Spleen (tissue), 11 donors: ENCODE measurements around the gene GDF15. TPM values are rescaled to one million over a fixed set of nuclear protein-coding genes. Genes with fewer than 3 reads are reported as not detected.

ENCODE experiments used
- DNase-seq: peaks from one replicate; pipeline ENCODE4 v3.0.0-alpha.2; 2020
- H3K27ac ChIP-seq, 8 donors: fragments of 200-600 bp; sonication (generic) in 7 of 8; 1 replicate in 4 of 8; 2 replicates in 4 of 8; pipeline versions ENCODE4 v1.5.0 to v1.8.0; 2016 to 2021; ENCODE audit warnings: inconsistent platforms in 4 of 8, mild to moderate bottlenecking in 4 of 8, moderate library complexity in 1 of 8
- H3K27me3 ChIP-seq, 7 donors: fragments of 200-600 bp; sonication (generic) in 6 of 7; replicated peaks in 1 of 7; 1 replicate in 4 of 7; 2 replicates in 3 of 7; pipeline versions ENCODE4 v1.5.0 to v1.8.0; 2016 to 2021; ENCODE audit warnings: inconsistent platforms in 3 of 7, mild to moderate bottlenecking in 1 of 7
- H3K36me3 ChIP-seq, 6 donors: fragments of 200-600 bp; sonication (generic) in 5 of 6; 1 replicate in 4 of 6; 2 replicates in 2 of 6; pipeline versions ENCODE4 v1.5.0 to v1.8.0; 2016 to 2021; ENCODE audit warnings: inconsistent platforms in 2 of 6
- H3K4me1 ChIP-seq, 6 donors: fragments of 200-600 bp; sonication (generic) in 5 of 6; 1 replicate in 3 of 6; 2 replicates in 3 of 6; pipeline versions ENCODE4 v1.5.0 to v1.8.0; 2016 to 2021; ENCODE audit warnings: inconsistent platforms in 3 of 6
- H3K4me3 ChIP-seq, 8 donors: fragments of 200-600 bp; sonication (generic) in 7 of 8; 1 replicate in 4 of 8; 2 replicates in 4 of 8; pipeline versions ENCODE4 v1.5.0 to v1.8.0; 2016 to 2021; ENCODE audit warnings: inconsistent platforms in 4 of 8, mild to moderate bottlenecking in 4 of 8, moderate library complexity in 2 of 8
- H3K9me3 ChIP-seq, 8 donors: fragments of 200-600 bp; sonication (generic) in 7 of 8; 1 replicate in 4 of 8; 2 replicates in 4 of 8; pipeline versions ENCODE4 v1.5.0 to v1.8.0; 2016 to 2021; ENCODE audit warnings: inconsistent platforms in 4 of 8
- CTCF ChIP-seq, 11 experiments: fragments of 200-600 bp in 7 of 11; fragments of 450-650 bp in 4 of 11; sonication (generic) in 4 of 11; IDR thresholded peaks in 8 of 11; conservative IDR thresholded peaks in 3 of 11; 1 replicate in 7 of 11; 2 replicates in 4 of 11; pipeline versions ENCODE4 v1.4.0 to v1.8.0; 2016 to 2021; ENCODE audit warnings: antibody characterized with exemption in 11 of 11, inconsistent platforms in 4 of 11, mild to moderate bottlenecking in 1 of 11
- POLR2AphosphoS5 ChIP-seq, 3 donors: sonication (generic); formaldehyde crosslinking; IDR thresholded peaks; one replicate each; pipeline ENCODE4 v1.5.1; 2017; ENCODE audit warnings: antibody characterized with exemption in 3 of 3
- WGBS, 5 donors: extraction: QIAGEN DNeasy Blood & Tissue Kit in 3 of 5; methylation state at CpG; one replicate each; pipeline versions ENCODE4 v1.1.5 to v1.1.7; 2013 to 2018; 5-methylcytosine and 5-hydroxymethylcytosine counted together
- intact Hi-C: fragments of 100-400 bp; cut with DNase I; formaldehyde crosslinking; loops from one replicate; pipeline ENCODE4 v1.15.0; 2023; ENCODE audit warnings: low total_unique reads
- microRNA-seq, 3 donors: library from miRNA; unstranded; fragments of <30 nt; microRNA quantifications; one replicate each; pipeline versions ENCODE4 to v1.1.0, GENCODE V29; 2019 to 2020
- polyA plus RNA-seq, 3 donors: library from polyadenylated mRNA; stranded (reverse); fragments of 200-250 nt; gene quantifications; one replicate each; pipeline ENCODE4 v1.2.1, GENCODE V29; 2013
- small RNA-seq, 4 donors: library from RNA; depleted of rRNA; stranded (forward); fragments of <200 nt; gene quantifications; one replicate each; pipeline ENCODE3, GENCODE V24; 2016
- total RNA-seq, 7 donors: library from RNA; depleted of rRNA in 3 of 7; stranded (reverse); fragments of >200 nt in 3 of 7; fragmentation: NEBNext Ultra II Directional in 4 of 7; extraction: Animal tissue kit (Norgen Biotek cat#: 25700) in 4 of 7; gene quantifications; one replicate each; pipeline versions ENCODE4 v1.1.0 to v1.2.1, GENCODE V29; 2016 to 2021
- donor health status: healthy with polysubstance abuse.
- donor health status: DM: no; HTN: no; CAD: no; lungs with moderate emphysema.
- donor health status: DM: no; HTN: no; CAD: no.
- donor health status: Bipolar disorder and iron deficiency.
- donor health status: healthy.
- donor health status: DM: no; HTN: no; CAD: no.
- donor health status: DM: yes; HTN: yes; CAD: no.

The GDF15 gene
- total and polyA plus RNA-seq, 10 donors: 0.77 to 34.3 (median 4.3) TPM

- peaks cover 0 to 24% (median 9%) of the 10 kb centered on the region in 6 donors for H3K36me3 ChIP-seq
- intact Hi-C loops: no loop called here
- H3K4me3 ChIP-seq: peak overlapping the region; percentile 51 to 87 (median 62)
- DNase-seq: peak; percentile 84
- TF ChIP-seq CTCF (IDR thresholded peaks at IDR 0.05 in 8 of 11, conservative IDR thresholded peaks at IDR 0.05 in 3 of 11) (no peak), POLR2AphosphoS5 (IDR thresholded peaks at IDR 0.05) (peak; percentile 24 to 74 (median 62))
- 42 to 65% (median 59%) methylated on average over 23 to 24 of the region's 24 CpGs for WGBS, 5 donors
- H3K9me3 ChIP-seq: no peaks in the 10 kb centered on the region
- H3K27me3 ChIP-seq: peaks cover 0 to 29% (median 0%) of the 10 kb centered on the region in 7 donors
- H3K4me1 ChIP-seq: peaks cover 22 to 71% (median 47%) of the 10 kb centered on the region in 6 donors
- H3K27ac ChIP-seq: peak overlapping the region; percentile 53 to 88 (median 82)
Observed at GRCh38 chr19:18438331-18439024, 52.5 kb downstream of the GDF15 start.

Small RNAs within 50 kb of the gene (microRNA-seq; reads per million reads assigned to microRNA genes)
- 0 reads per million in 3 donors for gene MIR3189

Small RNAs within 50 kb of the gene (small RNA-seq; reads per million reads assigned to genes)
- gene MIR3189: 0 reads per million in 4 donors

Other genes with a start within 250 kb of the GDF15 start
- gene PIK3R2, start 233.0 kb upstream of the GDF15 start, total RNA-seq: 10 to 100 TPM in 6 of 7 donors, 1 to 10 TPM in 1; 6.6 to 22.7 (median 16.3) TPM
- 1 to 10 TPM; 4.2 to 5.1 (median 4.9) TPM for gene PIK3R2, start 233.0 kb upstream of the GDF15 start, polyA plus RNA-seq
- gene IFI30, start 212.3 kb upstream of the GDF15 start, total RNA-seq: 100 to 1,000 TPM; 206 to 475 (median 330) TPM
- gene IFI30, start 212.3 kb upstream of the GDF15 start, polyA plus RNA-seq: 100 to 1,000 TPM; 234 to 299 (median 274) TPM
- gene MPV17L2, start 192.9 kb upstream of the GDF15 start, total RNA-seq: 10 to 100 TPM in 3 of 7 donors, 1 to 10 TPM in 4; 7.8 to 14.1 (median 9.9) TPM
- gene MPV17L2, start 192.9 kb upstream of the GDF15 start, polyA plus RNA-seq: 10 to 100 TPM; 12.1 to 15.4 (median 12.3) TPM
- gene RAB3A, start 182.1 kb upstream of the GDF15 start, total RNA-seq: 1 to 10 TPM; 1.4 to 6.6 (median 3.3) TPM
- 1 to 10 TPM in 2 of 3 donors, under 1 TPM in 1; 0.72 to 1.7 (median 1.3) TPM for gene RAB3A, start 182.1 kb upstream of the GDF15 start, polyA plus RNA-seq
- gene PDE4C, start 159.7 kb upstream of the GDF15 start, total RNA-seq: 1 to 10 TPM in 6 of 7 donors, under 1 TPM in 1; 0.60 to 7.6 (median 3.3) TPM
- gene PDE4C, start 159.7 kb upstream of the GDF15 start, polyA plus RNA-seq: 1 to 10 TPM in 1 of 3 donors, under 1 TPM in 2; 0.07 to 1.2 (median 0.61) TPM
- gene IQCN, start 111.7 kb upstream of the GDF15 start, total RNA-seq: 10 to 100 TPM in 3 of 7 donors, 1 to 10 TPM in 4; 4.7 to 17.1 (median 8.6) TPM
- 10 to 100 TPM in 1 of 3 donors, 1 to 10 TPM in 2; 1.4 to 15.6 (median 7.8) TPM for gene IQCN, start 111.7 kb upstream of the GDF15 start, polyA plus RNA-seq
- 100 to 1,000 TPM; 119 to 232 (median 159) TPM for gene JUND, start 104.5 kb upstream of the GDF15 start, total RNA-seq
- 10 to 100 TPM; 47.5 to 86.5 (median 75.6) TPM for gene JUND, start 104.5 kb upstream of the GDF15 start, polyA plus RNA-seq
- 10 to 100 TPM; 55.8 to 86.5 (median 65.1) TPM for gene LSM4, start 63.1 kb upstream of the GDF15 start, total RNA-seq
- gene LSM4, start 63.1 kb upstream of the GDF15 start, polyA plus RNA-seq: 100 to 1,000 TPM in 2 of 3 donors, 10 to 100 TPM in 1; 91.6 to 192 (median 151) TPM
- gene PGPEP1, start 45.6 kb upstream of the GDF15 start, total RNA-seq: 10 to 100 TPM; 20.2 to 65.6 (median 45.1) TPM
- gene PGPEP1, start 45.6 kb upstream of the GDF15 start, polyA plus RNA-seq: 10 to 100 TPM in 1 of 3 donors, 1 to 10 TPM in 2; 9.3 to 17.3 (median 9.6) TPM
- gene LRRC25, start 11.5 kb downstream of the GDF15 start, total RNA-seq: 100 to 1,000 TPM in 3 of 7 donors, 10 to 100 TPM in 4; 82.2 to 164 (median 90.5) TPM
- 10 to 100 TPM; 14.6 to 32.2 (median 16.0) TPM for gene LRRC25, start 11.5 kb downstream of the GDF15 start, polyA plus RNA-seq
- gene SSBP4, start 33.2 kb downstream of the GDF15 start, total RNA-seq: 100 to 1,000 TPM in 1 of 7 donors, 10 to 100 TPM in 6; 56.3 to 103 (median 82.4) TPM
- gene SSBP4, start 33.2 kb downstream of the GDF15 start, polyA plus RNA-seq: 100 to 1,000 TPM in 1 of 3 donors, 10 to 100 TPM in 2; 80.6 to 143 (median 94.9) TPM
- gene ISYNA1, start 52.0 kb downstream of the GDF15 start, total RNA-seq: 10 to 100 TPM; 37.5 to 82.3 (median 44.4) TPM
- 10 to 100 TPM; 31.7 to 58.2 (median 49.0) TPM for gene ISYNA1, start 52.0 kb downstream of the GDF15 start, polyA plus RNA-seq
- gene ELL, start 135.9 kb downstream of the GDF15 start, total RNA-seq: 10 to 100 TPM; 23.0 to 44.8 (median 32.1) TPM
- 10 to 100 TPM in 1 of 3 donors, 1 to 10 TPM in 2; 4.5 to 14.2 (median 7.9) TPM for gene ELL, start 135.9 kb downstream of the GDF15 start, polyA plus RNA-seq
- 100 to 1,000 TPM; 183 to 309 (median 203) TPM for gene FKBP8, start 157.4 kb downstream of the GDF15 start, total RNA-seq
- gene FKBP8, start 157.4 kb downstream of the GDF15 start, polyA plus RNA-seq: 100 to 1,000 TPM; 131 to 276 (median 141) TPM
- gene KXD1, start 171.7 kb downstream of the GDF15 start, total RNA-seq: 10 to 100 TPM; 63.9 to 90.9 (median 75.7) TPM
- gene KXD1, start 171.7 kb downstream of the GDF15 start, polyA plus RNA-seq: 10 to 100 TPM; 65.9 to 78.5 (median 68.9) TPM
- gene UBA52, start 185.7 kb downstream of the GDF15 start, total RNA-seq: 1,000 to 10,000 TPM in 3 of 7 donors, 100 to 1,000 TPM in 4; 650 to 1,362 (median 985) TPM
- 1,000 to 10,000 TPM; 1,341 to 2,132 (median 1,852) TPM for gene UBA52, start 185.7 kb downstream of the GDF15 start, polyA plus RNA-seq
- 100 to 1,000 TPM in 1 of 7 donors, 10 to 100 TPM in 6; 65.4 to 103 (median 78.7) TPM for gene REX1BD, start 202.6 kb downstream of the GDF15 start, total RNA-seq
- gene REX1BD, start 202.6 kb downstream of the GDF15 start, polyA plus RNA-seq: 100 to 1,000 TPM; 127 to 182 (median 160) TPM
- gene CRLF1, start 220.6 kb downstream of the GDF15 start, total RNA-seq: 1 to 10 TPM in 4 of 7 donors, under 1 TPM in 2, not detected in 1; 0.20 to 7.0 (median 1.1) TPM
- 1 to 10 TPM; 5.2 to 8.0 (median 6.3) TPM for gene CRLF1, start 220.6 kb downstream of the GDF15 start, polyA plus RNA-seq
- under 1 TPM in 2 of 7 donors, not detected in 5; 0.28 to 0.49 TPM for gene TMEM59L, start 226.7 kb downstream of the GDF15 start, total RNA-seq
- gene TMEM59L, start 226.7 kb downstream of the GDF15 start, polyA plus RNA-seq: under 1 TPM; 0.15 to 0.74 (median 0.50) TPM